Measurements from ENCODE around the gene MDH1.
"Not testable (repeated sequence)": the region's sequence is repeated elsewhere in the genome, so short reads cannot be mapped to it uniquely, and the experiment has no call there.

MDH1 gene

GRCh38 chr2:63600881-63601460 lies 12.2 kb downstream of the MDH1 start:
- no peak for DNase-seq (ENCODE audit: low read depth)
- TF ChIP-seq, protein P1, sequence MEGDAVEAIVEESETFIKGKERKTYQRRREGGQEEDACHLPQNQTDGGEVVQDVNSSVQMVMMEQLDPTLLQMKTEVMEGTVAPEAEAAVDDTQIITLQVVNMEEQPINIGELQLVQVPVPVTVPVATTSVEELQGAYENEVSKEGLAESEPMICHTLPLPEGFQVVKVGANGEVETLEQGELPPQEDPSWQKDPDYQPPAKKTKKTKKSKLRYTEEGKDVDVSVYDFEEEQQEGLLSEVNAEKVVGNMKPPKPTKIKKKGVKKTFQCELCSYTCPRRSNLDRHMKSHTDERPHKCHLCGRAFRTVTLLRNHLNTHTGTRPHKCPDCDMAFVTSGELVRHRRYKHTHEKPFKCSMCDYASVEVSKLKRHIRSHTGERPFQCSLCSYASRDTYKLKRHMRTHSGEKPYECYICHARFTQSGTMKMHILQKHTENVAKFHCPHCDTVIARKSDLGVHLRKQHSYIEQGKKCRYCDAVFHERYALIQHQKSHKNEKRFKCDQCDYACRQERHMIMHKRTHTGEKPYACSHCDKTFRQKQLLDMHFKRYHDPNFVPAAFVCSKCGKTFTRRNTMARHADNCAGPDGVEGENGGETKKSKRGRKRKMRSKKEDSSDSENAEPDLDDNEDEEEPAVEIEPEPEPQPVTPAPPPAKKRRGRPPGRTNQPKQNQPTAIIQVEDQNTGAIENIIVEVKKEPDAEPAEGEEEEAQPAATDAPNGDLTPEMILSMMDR (IDR thresholded peaks at IDR 0.05; ENCODE audit: control insufficient read depth, insufficient read depth, low read depth, low read length, missing control alignments): no peak
- H3K4me3 ChIP-seq (ENCODE audit: control insufficient read depth, low read depth, low read length): no peak overlapping the region

DNA sequence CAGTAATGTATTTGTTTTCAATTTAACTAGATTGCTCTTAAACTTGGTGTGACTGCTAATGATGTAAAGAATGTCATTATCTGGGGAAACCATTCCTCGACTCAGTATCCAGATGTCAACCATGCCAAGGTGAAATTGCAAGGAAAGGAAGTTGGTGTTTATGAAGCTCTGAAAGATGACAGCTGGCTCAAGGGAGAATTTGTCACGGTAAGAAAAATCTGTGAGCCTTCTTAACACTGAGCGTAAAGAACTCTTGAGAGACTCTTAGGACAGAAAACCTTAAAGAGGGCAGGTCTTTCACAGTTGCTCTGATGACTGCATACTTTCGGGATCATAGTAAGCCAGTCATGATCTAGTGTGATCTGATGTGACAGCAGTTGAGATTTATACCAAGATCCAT lies 15.9 kb downstream of the MDH1 start:
- TF ChIP-seq, protein P1 (IDR thresholded peaks at IDR 0.05; ENCODE audit: control insufficient read depth, insufficient read depth, low read depth, low read length, missing control alignments): no peak
- DNase-seq (ENCODE audit: low read depth): no peak
- no peak overlapping the region for H3K4me3 ChIP-seq (ENCODE audit: control insufficient read depth, low read depth, low read length)

- not testable (repeated sequence) for DNase-seq (ENCODE audit: low read depth); H3K4me3 ChIP-seq (ENCODE audit: control insufficient read depth, low read depth, low read length)
Measured at GRCh38 chr2:63608865-63609264, 20.1 kb downstream of the MDH1 start.

- H3K4me3 ChIP-seq (ENCODE audit: control insufficient read depth, low read depth, low read length): no peak overlapping the region
- TF ChIP-seq, protein P1 (IDR thresholded peaks at IDR 0.05; ENCODE audit: control insufficient read depth, insufficient read depth, low read depth, low read length, missing control alignments): no peak
- DNase-seq (ENCODE audit: low read depth): no peak
Measured at GRCh38 chr2:63610525-63610924, 21.8 kb downstream of the MDH1 start.

DNA sequence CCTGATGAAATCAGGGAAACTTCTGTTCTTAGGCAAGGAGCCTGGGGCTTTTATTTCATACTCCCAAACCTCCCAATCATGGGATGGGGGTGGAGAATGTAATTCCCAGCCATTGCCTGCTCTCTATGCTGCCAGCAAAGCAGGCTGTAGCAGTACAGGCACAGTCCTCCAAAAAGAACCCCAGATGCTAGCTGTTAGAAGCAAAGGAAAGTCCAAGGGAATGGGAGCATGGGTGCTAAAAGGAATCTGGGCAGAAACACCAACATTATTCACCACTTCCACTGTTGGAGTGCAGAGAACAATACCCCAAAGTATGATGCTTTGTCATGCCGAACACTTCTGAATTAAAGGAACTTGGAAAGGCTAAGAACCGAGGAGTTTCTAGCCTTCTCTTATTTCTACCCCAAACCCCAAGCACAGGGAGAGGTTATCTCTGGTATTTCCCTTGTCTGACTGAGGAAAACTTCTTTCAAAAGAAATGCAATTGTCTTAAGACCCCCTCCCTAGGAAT lies 24.7 kb downstream of the MDH1 start:
- H3K4me3 ChIP-seq (ENCODE audit: control insufficient read depth, low read depth, low read length): no peak overlapping the region
- DNase-seq (ENCODE audit: low read depth): no peak
- TF ChIP-seq, protein P1 (IDR thresholded peaks at IDR 0.05; ENCODE audit: control insufficient read depth, insufficient read depth, low read depth, low read length, missing control alignments): no peak

GRCh38 chr2:63614448-63614968 lies 25.7 kb downstream of the MDH1 start:
- DNase-seq (ENCODE audit: low read depth): peak; percentile 60
- TF ChIP-seq, protein P1 (IDR thresholded peaks at IDR 0.05; ENCODE audit: control insufficient read depth, insufficient read depth, low read depth, low read length, missing control alignments): no peak
- no peak overlapping the region for H3K4me3 ChIP-seq (ENCODE audit: control insufficient read depth, low read depth, low read length)

GRCh38 chr2:63614983-63615945 lies 26.5 kb downstream of the MDH1 start:
- TF ChIP-seq, protein P1 (IDR thresholded peaks at IDR 0.05; ENCODE audit: control insufficient read depth, insufficient read depth, low read depth, low read length, missing control alignments): no peak

More at GRCh38 chr2:63614983-63615945, 26.5 kb downstream of the MDH1 start:
- no peak overlapping the region for H3K4me3 ChIP-seq (ENCODE audit: control insufficient read depth, low read depth, low read length)
- peak; percentile 13 for DNase-seq (ENCODE audit: low read depth)
